ENCODE measurements around the gene SUMO2.

DNA sequence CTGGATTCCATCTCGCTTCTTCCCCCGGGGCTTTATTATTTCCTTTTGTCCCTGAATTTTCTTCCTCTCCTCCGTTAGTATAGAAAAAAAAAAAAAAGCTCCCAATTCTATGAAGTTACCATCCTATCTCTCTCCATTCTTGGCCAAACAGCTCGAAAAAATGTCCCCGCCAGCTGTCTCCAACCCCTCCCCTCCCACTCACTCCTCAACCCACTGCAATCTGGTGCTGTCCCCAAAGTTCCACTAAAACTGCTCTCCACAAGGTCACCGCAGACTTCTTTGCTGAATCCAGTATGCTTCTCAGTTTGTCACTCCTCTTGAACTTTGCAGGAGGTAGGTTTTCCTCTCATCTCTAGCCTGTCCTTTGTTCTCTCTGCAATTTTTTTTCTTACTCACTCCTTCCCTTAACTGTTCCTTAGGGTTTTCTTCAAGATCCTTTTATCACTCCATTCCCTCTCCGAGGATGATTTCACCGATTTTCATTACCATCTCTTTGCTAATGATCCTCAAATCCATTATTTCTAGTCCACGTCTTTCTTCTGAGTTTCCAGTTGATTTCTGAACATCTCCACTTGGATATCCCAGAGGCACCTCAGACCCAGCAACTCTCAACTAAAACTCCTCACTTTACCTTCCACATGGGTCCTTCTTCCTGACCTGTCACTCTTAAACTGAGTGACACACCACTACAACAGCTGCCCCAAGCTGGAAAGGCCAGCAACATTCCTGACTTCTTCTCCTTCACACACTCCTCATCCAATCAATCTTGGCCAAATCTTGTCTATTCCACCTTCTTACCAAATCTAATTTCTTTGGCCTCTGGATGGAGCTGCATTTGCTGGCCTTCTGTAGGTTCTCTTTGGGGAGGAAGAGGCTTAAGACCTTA is 1.5 kb upstream of the SUMO2 start:
- no peak for TF ChIP-seq POLR2A (IDR thresholded peaks at IDR 0.05)
- TF ChIP-seq CTCF (IDR thresholded peaks at IDR 0.05): no peak
- TF ChIP-seq POLR2AphosphoS5 (IDR thresholded peaks at IDR 0.05): no peak
- TF ChIP-seq EP300 (IDR thresholded peaks at IDR 0.05): no peak

All from suprapubic skin (tissue), 4 donors.